ENCODE data around the gene MSH5. TPM values are rescaled to one million over a fixed set of nuclear protein-coding genes. Genes with fewer than 3 reads are reported as not detected.

MSH5 gene
- total RNA-seq, 1 donor from 2014 or later = 2.9 TPM

GRCh38 chr6:31749301-31750036, 9.7 kb downstream of the MSH5 start:
- no peak for DNase-seq (ENCODE audit: low spot score in 2 of 2)
- FAIRE-seq = no peak

GRCh38 chr6:31750411-31751022, 10.7 kb downstream of the MSH5 start:
- FAIRE-seq (no peak), DNase-seq (ENCODE audit: low spot score in 2 of 2) (no peak)

- DNase-seq (ENCODE audit: low spot score in 2 of 2) = no peak
- no peak for FAIRE-seq
Measured at GRCh38 chr6:31752739-31753319, 13.0 kb downstream of the MSH5 start.

GRCh38 chr6:31758281-31758680, 18.5 kb downstream of the MSH5 start:
- FAIRE-seq = no peak
- DNase-seq (ENCODE audit: low spot score in 2 of 2) = no peak

- DNase-seq (ENCODE audit: low spot score in 2 of 2) = no peak
- no peak for FAIRE-seq
Measured at GRCh38 chr6:31760790-31761189, 21.0 kb downstream of the MSH5 start.

- FAIRE-seq = no peak
- DNase-seq (ENCODE audit: low spot score in 2 of 2) = no peak
Measured at GRCh38 chr6:31761343-31761742, 21.5 kb downstream of the MSH5 start.

GRCh38 chr6:31762356-31762755, 22.6 kb downstream of the MSH5 start, which contains the start of gene SAPCD1:
Gene SAPCD1, plus strand, starts transcription at chr6:31762656. Its CDS starts 399 bp downstream, at chr6:31763055.
- DNase-seq (ENCODE audit: low spot score in 2 of 2) = no peak
- FAIRE-seq = no peak

- FAIRE-seq = no peak
- DNase-seq (ENCODE audit: low spot score in 2 of 2) = no peak
Measured at GRCh38 chr6:31762878-31763618, 23.2 kb downstream of the MSH5 start.

GRCh38 chr6:31763619-31763940, 23.8 kb downstream of the MSH5 start:
- no peak for FAIRE-seq
- peak in 1 of 2 donors; percentile 62 for DNase-seq (ENCODE audit: low spot score in 2 of 2)

- no peak for FAIRE-seq
- no peak for DNase-seq (ENCODE audit: low spot score in 2 of 2)
Measured at GRCh38 chr6:31764198-31764597, 24.4 kb downstream of the MSH5 start.

- FAIRE-seq = no peak
Measured at GRCh38 chr6:31765559-31765909, 25.7 kb downstream of the MSH5 start.

GRCh38 chr6:31765910-31766794, 26.3 kb downstream of the MSH5 start:
- DNase-seq (ENCODE audit: low spot score in 2 of 2) = no peak
- FAIRE-seq = no peak

More at GRCh38 chr6:31765559-31765909, 25.7 kb downstream of the MSH5 start:
- DNase-seq (ENCODE audit: low spot score in 2 of 2) = no peak

- no peak for FAIRE-seq
- DNase-seq (ENCODE audit: low spot score in 2 of 2) = no peak
Measured at GRCh38 chr6:31767096-31767645, 27.4 kb downstream of the MSH5 start.

- FAIRE-seq = no peak
Measured at GRCh38 chr6:31768363-31769257, 28.8 kb downstream of the MSH5 start.

GRCh38 chr6:31769684-31770371, 30.0 kb downstream of the MSH5 start:
- DNase-seq (ENCODE audit: low spot score in 2 of 2) (peak in 1 of 2 donors; percentile 65), FAIRE-seq (no peak)

More at GRCh38 chr6:31768363-31769257, 28.8 kb downstream of the MSH5 start:
- DNase-seq (ENCODE audit: low spot score in 2 of 2) = no peak

GRCh38 chr6:31770860-31771259, 31.1 kb downstream of the MSH5 start:
- FAIRE-seq (no peak), DNase-seq (ENCODE audit: low spot score in 2 of 2) (no peak)

GRCh38 chr6:31771992-31772358, 32.2 kb downstream of the MSH5 start:
- FAIRE-seq (no peak), DNase-seq (ENCODE audit: low spot score in 2 of 2) (no peak)

- FAIRE-seq = no peak
- no peak for DNase-seq (ENCODE audit: low spot score in 2 of 2)
Measured at GRCh38 chr6:31775184-31775583, 35.4 kb downstream of the MSH5 start.
